Subcutaneous adipose tissue (tissue), 4 donors: ENCODE results near the gene LHFPL5. TPM values are rescaled to one million over a fixed set of nuclear protein-coding genes. Genes with fewer than 3 reads are reported as not detected.

Experiments
- total RNA-seq, 4 donors: library from RNA; depleted of rRNA; stranded (reverse); fragments of >200 nt; gene quantifications; one replicate each; pipeline ENCODE4 v1.1.0, GENCODE V29; 2016
- TF ChIP-seq, protein P1 (sequence below): fragments of 450-650 bp; IDR thresholded peaks from one replicate; pipeline ENCODE4 v1.5.1; 2016; ENCODE audit warnings: low read depth, mild to moderate bottlenecking, control low read depth, antibody characterized with exemption, moderate library complexity

LHFPL5 gene
- total RNA-seq, 4 donors from 2014 or later, result not detected

DNA sequence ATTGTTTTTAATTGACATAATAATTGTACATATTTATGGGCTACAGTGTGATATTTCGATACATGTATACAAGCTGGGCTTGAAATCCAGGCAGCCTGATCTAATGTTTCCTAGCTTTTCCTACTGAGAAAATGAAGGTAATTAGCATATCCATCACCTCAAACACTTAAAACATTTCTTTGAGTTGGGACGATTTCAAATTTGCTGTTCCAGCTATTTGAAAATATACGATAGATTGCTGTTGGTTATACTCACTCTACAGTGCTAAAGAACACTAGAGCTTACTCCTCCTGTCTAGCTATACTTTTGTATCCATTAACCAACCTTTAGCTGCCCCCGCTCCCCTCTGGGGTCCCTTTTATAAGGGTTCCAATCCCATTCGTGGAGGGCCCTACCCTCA lies 4.7 kb downstream of the LHFPL5 start:
- TF ChIP-seq, protein P1, sequence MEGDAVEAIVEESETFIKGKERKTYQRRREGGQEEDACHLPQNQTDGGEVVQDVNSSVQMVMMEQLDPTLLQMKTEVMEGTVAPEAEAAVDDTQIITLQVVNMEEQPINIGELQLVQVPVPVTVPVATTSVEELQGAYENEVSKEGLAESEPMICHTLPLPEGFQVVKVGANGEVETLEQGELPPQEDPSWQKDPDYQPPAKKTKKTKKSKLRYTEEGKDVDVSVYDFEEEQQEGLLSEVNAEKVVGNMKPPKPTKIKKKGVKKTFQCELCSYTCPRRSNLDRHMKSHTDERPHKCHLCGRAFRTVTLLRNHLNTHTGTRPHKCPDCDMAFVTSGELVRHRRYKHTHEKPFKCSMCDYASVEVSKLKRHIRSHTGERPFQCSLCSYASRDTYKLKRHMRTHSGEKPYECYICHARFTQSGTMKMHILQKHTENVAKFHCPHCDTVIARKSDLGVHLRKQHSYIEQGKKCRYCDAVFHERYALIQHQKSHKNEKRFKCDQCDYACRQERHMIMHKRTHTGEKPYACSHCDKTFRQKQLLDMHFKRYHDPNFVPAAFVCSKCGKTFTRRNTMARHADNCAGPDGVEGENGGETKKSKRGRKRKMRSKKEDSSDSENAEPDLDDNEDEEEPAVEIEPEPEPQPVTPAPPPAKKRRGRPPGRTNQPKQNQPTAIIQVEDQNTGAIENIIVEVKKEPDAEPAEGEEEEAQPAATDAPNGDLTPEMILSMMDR, result no peak

DNA sequence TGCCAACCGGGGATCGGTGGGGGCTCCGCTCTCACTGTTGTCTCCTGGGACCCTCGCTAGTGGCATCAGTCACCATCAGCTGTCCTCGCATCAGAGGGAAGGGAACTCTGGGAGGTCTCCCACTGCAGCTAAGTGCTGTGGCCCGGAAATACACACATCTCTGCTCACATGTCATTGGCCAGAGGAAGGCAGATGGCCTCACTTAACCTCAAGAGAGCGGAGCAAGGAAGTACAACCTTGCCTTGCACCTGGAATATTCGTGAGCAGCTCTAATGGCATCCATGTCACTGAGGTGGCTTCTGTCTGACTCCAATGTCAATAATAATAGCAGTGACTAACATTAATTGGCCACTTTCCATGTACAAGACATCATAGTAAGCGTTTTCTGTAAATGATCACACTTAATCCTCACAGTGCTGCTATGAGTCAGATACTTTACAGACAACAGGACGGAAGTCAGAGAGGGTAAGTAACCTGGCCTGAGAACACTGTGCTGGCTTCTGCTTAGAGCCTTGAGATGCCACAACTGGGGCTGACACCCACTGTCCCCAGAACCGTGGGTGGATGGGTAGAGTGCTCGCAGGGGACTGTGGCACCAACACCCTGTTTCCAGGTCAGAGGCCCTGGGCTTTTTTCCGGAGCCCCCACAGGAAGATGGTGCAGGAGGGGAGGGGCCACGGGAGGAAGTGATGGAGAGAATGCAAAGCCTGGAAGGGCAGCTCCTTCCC lies 6.0 kb downstream of the LHFPL5 start:
- TF ChIP-seq, protein P1, result no peak

DNA sequence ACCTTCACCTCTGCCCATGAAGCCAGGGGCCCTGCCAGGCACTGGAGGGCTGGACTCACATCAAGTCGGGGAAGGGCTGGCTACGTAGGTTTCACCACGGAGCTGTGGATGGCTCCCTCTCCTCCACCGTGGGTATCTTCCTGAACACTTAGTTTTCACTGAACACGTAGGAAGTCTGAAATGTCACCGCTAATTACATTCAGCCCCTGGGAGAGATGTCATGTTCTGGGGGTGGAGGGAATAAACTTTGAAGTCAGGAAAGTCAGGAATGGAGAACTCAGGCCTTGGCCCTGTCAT lies 6.5 kb downstream of the LHFPL5 start:
- TF ChIP-seq, protein P1, result no peak

DNA sequence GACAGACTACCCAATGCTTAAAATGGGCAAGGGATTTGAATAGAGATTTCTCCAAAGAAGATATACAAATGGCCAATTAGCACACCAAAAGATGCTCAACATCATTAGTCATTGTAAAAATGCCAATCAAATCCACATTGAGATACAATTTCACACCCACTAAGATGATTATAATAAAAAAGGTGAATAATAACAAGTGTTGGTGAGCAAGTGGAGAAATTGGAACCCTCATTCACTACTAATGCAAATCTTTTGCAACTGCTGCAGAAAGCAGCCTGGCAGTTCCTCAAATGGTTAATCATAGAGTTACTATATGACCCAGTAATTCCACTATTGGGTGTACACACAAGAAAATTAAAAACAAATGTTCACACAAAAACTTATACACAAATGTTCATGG lies 12.4 kb downstream of the LHFPL5 start:
- TF ChIP-seq, protein P1, result no peak

DNA sequence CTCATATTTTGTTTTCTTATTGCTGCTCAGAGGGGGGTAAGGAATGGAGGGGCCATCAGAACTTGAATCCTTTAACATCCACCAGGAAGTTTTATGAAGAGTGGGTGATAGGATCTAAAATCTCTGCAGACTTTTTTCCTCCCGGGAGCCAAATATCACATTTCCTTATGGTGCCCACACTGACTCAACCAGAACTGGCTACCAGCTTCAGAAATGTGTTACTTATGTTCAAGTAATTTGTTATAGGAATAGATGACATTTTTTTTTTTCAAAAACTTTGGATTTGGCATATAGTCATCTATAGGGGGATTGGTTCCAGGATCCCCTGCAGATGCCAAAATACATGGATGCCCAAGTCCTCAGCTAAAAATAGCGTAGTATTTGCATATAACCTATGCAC lies 18.4 kb downstream of the LHFPL5 start:
- TF ChIP-seq, protein P1, result no peak

DNA sequence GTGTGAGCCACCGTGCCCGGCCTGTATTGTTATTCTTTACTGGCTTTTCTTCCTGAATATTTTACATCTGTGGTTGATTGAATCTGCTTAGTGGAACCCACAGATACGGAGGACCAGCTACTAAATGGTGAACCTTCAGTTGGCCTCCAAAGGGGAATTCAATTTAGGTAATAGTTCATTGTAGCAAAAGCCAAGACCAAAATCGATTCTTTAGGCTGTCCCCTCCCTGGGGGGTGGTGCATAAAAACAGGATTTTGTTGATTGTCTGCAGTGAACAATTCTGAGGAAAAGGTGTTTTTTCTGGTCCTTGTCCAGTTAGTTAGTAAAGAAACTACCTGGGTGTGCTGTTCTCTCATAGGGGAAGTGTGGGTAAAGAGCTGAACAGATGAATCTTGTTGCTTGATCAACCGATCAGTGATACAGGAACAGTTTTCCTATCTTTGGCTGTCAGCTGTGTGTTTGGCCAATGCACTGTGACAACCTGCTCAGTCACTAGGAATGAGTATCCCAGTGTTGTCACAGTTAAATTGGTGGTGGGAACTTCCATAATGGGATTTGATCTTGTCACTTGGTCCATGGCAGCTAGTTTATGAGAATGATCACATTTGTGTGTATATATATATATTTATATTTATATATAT lies 19.5 kb downstream of the LHFPL5 start:
- TF ChIP-seq, protein P1, result no peak

DNA sequence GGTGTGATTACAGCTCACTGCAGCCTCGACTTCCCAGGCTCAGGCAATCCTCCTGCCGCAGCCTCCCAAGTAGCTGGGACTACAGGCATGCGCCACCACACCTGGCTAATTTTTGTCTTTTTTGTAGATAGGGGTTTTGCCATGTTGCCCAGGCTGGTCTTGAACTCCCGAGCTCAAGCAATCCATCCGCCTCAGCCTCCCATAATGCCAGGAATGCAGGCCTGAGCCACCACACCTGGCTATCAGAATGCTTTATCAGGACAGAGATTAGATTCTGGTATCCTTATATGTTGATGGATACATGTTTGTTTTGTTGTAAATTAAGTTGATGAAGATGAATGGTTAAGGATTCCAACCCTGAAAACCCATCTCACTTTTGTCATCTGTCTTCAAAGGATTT lies 24.2 kb downstream of the LHFPL5 start:
- TF ChIP-seq, protein P1, result no peak
